Colonic mucosa (tissue), 4 donors: ENCODE measurements around the gene SLC25A29. TPM values are rescaled to one million over a fixed set of nuclear protein-coding genes. Genes with fewer than 3 reads are reported as not detected.
"Not testable (repeated sequence)": the region's sequence is repeated elsewhere in the genome, so short reads cannot be mapped to it uniquely, and the experiment has no call there.

Source experiments
- DNase-seq: peaks from one replicate; pipeline ENCODE4 v3.0.0-alpha.2; 2020
- H3K27ac ChIP-seq: fragments of 200-600 bp; one replicate; pipeline ENCODE4 v1.8.0; 2021
- H3K27me3 ChIP-seq: fragments of 200-600 bp; one replicate; pipeline ENCODE4 v1.8.0; 2021
- H3K36me3 ChIP-seq: fragments of 200-600 bp; one replicate; pipeline ENCODE4 v1.8.0; 2021
- H3K4me1 ChIP-seq: fragments of 200-600 bp; one replicate; pipeline ENCODE4 v1.8.0; 2021; ENCODE audit warnings: mild to moderate bottlenecking
- H3K4me3 ChIP-seq: fragments of 200-600 bp; one replicate; pipeline ENCODE4 v1.8.0; 2021
- H3K9ac ChIP-seq, 2 donors: one replicate each; pipeline ENCODE4 v1.7.0; 2013; ENCODE audit warnings: control low read depth in 2 of 2, low read depth in 2 of 2, low read length in 2 of 2
- H3K9me3 ChIP-seq: fragments of 200-600 bp; one replicate; pipeline ENCODE4 v1.8.0; 2021
- intact Hi-C: fragments of 100-400 bp; cut with DNase I; formaldehyde crosslinking; loops from one replicate; pipeline ENCODE4 v1.14.1; 2022
- total RNA-seq, 2 donors: library from RNA; stranded (reverse); fragmentation: NEBNext Ultra II Directional in 1 of 2; extraction: Animal tissue kit (Norgen Biotek cat#: 25700) in 1 of 2; gene quantifications; one replicate each; pipeline ENCODE4 v1.2.1, GENCODE V29; 2021
- TF ChIP-seq, protein P1 (sequence below): fragments of 200-600 bp; IDR thresholded peaks from one replicate; pipeline ENCODE4 v1.8.0; 2022; ENCODE audit warnings: antibody characterized with exemption, mild to moderate bottlenecking
- donor health status: healthy.
- donor health status: DM: no; HTN: no; CAD: no.
- donor health status: DM: no; HTN: no; CAD: no.

The SLC25A29 gene
- total RNA-seq, 2 donors from 2014 or later: 28.6 to 34.8 TPM

DNA sequence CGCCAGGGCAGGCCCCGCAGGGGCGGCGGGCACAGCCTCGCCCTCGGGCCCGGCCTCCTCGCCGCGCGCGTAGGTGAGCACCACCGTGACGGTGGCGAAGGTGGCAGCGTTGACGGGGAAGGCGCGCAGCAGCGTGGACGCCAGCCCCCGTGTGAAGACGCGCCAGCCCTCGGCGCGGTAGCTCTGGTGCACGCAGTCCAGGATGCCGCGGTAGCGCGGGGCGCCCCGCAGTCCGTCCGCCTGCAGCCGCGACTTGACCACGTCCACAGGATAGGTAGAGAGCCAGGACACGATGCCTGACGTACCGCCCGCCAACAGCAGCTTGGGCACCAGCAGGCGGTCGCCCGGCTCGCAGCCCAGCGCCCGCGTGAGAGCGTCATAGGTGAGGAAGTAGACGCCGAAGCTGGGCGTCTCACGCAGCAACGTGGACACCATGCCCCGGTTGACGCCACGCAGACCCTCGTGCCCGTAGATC is 13.9 kb downstream of the SLC25A29 start:
- DNase-seq: no peak
- intact Hi-C loops: no loop called here
- Histone ChIP-seq H3K4me1 (no peaks in the 10 kb centered on the region), H3K9ac (no peak overlapping the region), H3K36me3 (no peaks in the 10 kb centered on the region), H3K4me3 (no peak overlapping the region), H3K9me3 (no peaks in the 10 kb centered on the region), H3K27ac (no peak overlapping the region), H3K27me3 (no peaks in the 10 kb centered on the region)
- TF ChIP-seq, protein P1, sequence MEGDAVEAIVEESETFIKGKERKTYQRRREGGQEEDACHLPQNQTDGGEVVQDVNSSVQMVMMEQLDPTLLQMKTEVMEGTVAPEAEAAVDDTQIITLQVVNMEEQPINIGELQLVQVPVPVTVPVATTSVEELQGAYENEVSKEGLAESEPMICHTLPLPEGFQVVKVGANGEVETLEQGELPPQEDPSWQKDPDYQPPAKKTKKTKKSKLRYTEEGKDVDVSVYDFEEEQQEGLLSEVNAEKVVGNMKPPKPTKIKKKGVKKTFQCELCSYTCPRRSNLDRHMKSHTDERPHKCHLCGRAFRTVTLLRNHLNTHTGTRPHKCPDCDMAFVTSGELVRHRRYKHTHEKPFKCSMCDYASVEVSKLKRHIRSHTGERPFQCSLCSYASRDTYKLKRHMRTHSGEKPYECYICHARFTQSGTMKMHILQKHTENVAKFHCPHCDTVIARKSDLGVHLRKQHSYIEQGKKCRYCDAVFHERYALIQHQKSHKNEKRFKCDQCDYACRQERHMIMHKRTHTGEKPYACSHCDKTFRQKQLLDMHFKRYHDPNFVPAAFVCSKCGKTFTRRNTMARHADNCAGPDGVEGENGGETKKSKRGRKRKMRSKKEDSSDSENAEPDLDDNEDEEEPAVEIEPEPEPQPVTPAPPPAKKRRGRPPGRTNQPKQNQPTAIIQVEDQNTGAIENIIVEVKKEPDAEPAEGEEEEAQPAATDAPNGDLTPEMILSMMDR: no peak

DNA sequence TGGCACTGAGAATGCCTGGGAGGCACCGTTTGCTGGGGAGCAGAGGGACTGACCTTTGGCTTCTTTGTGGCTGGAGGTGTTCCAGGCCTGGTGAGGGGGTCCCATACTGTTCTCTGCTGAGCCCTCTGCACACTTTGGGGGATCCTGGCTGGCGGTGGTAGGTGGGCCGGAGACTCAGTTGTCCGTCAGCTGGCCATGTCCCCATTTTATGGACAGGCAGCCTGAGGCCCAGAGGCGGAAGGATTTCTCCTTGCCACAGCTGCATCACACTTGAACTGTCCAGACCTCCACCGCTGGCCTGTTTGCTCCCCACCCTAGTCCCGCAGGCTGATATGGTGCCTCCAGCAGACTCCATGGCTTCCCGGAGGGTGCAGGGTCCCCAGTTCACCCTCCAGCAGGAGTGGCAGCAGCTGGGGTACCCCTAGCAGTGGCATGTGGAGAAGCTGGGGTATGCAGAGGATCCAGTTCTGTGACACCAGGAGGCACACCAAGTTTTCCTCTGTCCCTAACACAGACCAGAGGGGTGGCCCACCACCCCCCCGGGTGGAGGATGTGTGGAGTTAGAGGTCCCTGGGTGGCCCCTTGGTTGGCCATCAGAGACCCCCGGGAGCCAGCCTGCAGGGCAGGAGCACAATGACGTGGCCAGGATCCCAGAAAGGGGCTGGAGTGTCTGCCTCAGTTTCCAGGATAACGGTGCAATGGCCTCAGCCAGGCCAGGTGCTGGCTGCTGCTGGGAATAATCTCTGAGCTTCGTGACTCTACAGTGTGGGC is 14.8 kb downstream of the SLC25A29 start:
- H3K27me3 ChIP-seq: no peaks in the 10 kb centered on the region
- TF ChIP-seq, protein P1: no peak
- H3K4me3 ChIP-seq: no peak overlapping the region
- no peaks in the 10 kb centered on the region for H3K9me3 ChIP-seq
- no peaks in the 10 kb centered on the region for H3K36me3 ChIP-seq
- no peaks in the 10 kb centered on the region for H3K4me1 ChIP-seq
- no peak overlapping the region for H3K9ac ChIP-seq
- no peak overlapping the region for H3K27ac ChIP-seq
- no peak for DNase-seq
- intact Hi-C loops: no loop called here

DNA sequence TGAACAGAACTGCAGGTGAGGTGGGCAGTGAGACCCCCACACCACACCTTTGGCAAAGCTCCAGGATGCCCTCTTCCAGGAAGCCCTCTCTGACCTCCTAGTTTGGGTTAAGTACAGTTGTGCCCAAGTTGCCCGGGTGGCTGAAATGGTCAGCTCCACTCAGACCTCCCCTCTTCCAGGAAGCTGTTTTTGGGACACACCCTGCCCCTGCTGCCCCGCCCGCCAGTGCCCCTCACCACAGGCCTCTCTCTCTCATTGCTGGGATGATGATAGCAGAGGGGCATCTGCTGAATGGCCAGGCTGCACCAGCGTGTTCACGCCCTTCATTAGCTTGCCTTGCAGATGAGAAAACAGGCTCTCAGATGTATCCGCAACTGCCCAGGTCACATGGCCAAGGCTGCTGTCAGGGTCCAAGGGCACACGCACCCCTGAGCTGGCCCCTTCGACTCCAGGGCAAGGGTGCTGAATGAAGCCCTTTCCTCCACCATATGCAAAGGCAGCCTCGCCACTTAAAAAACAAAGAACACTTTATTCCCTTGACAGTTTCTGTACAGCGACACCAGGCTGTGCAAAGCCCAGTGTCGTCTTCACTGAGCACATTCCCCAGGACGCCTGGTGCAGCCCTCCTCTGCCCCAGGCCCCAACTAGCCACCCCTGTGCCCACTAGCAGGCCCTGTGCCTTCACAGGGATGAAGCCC is 15.5 kb downstream of the SLC25A29 start:
- no peaks in the 10 kb centered on the region for H3K9me3 ChIP-seq
- no peak overlapping the region for H3K9ac ChIP-seq
- H3K4me1 ChIP-seq: peaks cover 2% of the 10 kb centered on the region
- intact Hi-C loops: no loop called here
- TF ChIP-seq, protein P1: no peak
- H3K27ac ChIP-seq: no peak overlapping the region
- no peaks in the 10 kb centered on the region for H3K36me3 ChIP-seq
- DNase-seq: no peak
- H3K4me3 ChIP-seq: no peak overlapping the region
- H3K27me3 ChIP-seq: no peaks in the 10 kb centered on the region

DNA sequence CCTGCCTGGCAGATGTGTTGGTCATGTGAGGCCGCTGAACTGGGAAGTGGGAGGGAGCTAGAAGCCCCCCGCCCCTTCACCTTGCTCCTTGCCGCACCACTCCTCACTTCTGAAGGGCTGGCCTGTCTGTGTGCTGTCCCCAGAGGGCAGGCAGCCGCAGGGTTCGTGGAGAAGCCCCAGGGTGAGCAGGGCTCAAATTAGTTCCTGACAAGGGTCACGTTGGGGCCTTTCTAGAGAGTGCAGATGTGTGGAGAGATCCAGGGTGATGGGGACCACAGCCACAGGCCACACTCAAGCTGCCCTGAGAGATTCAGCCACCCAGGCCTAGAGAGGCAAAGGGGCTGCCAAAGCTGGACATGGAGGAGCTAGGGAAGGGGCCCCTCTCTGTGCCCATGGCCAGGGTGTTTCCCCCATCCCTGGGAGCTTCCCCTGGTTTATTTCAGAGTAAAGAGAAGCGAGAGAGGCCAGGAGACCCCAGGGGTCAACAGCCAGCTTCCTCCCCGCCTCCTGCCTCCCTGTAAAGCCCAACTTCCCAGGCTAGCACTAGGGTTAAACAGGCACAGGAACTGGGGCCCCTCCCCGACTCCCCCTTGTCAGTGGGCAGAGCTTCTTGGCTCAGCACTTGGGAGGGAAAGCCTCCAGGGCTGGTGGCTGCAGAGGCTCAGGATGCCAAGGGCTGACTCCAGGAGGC is 16.2 kb downstream of the SLC25A29 start:
- no peak for DNase-seq
- Histone ChIP-seq H3K27me3 (no peaks in the 10 kb centered on the region), H3K36me3 (no peaks in the 10 kb centered on the region), H3K9ac (no peak overlapping the region), H3K4me1 (peaks cover 3% of the 10 kb centered on the region), H3K4me3 (no peak overlapping the region), H3K27ac (no peak overlapping the region), H3K9me3 (no peaks in the 10 kb centered on the region)
- TF ChIP-seq, protein P1: no peak
- intact Hi-C loops: no loop called here

GRCh38 chr14:100288382-100289185 is 17.7 kb downstream of the SLC25A29 start:
- H3K4me1 ChIP-seq: peaks cover 3% of the 10 kb centered on the region
- intact Hi-C loops: no loop called here
- H3K36me3 ChIP-seq: no peaks in the 10 kb centered on the region
- no peaks in the 10 kb centered on the region for H3K9me3 ChIP-seq
- H3K4me3 ChIP-seq: no peak overlapping the region
- no peak overlapping the region for H3K9ac ChIP-seq
- DNase-seq: no peak
- no peaks in the 10 kb centered on the region for H3K27me3 ChIP-seq
- TF ChIP-seq, protein P1: no peak
- no peak overlapping the region for H3K27ac ChIP-seq

GRCh38 chr14:100287998-100288295 is 18.3 kb downstream of the SLC25A29 start:
- H3K27me3 ChIP-seq, DNase-seq, H3K9ac ChIP-seq, H3K4me1 ChIP-seq, H3K9me3 ChIP-seq, H3K4me3 ChIP-seq, H3K36me3 ChIP-seq, intact Hi-C loops, H3K27ac ChIP-seq: not testable (repeated sequence)
